ENCODE results near the gene ADGRL1.

GRCh38 chr19:14107581-14108461 lies 98.1 kb downstream of the ADGRL1 start:
- TF ChIP-seq SIN3A (conservative IDR thresholded peaks at IDR 0.05 in 1 of 2, IDR thresholded peaks at IDR 0.05 in 1 of 2; ENCODE audit: low read depth in 1 of 2, low read length in 2 of 2) (no peak), CTCF (IDR thresholded peaks at IDR 0.05; ENCODE audit: control extremely low read depth in 1 of 3, insufficient read depth in 1 of 3, low read depth in 1 of 3, low read length in 3 of 3) (no peak), POLR2AphosphoS5 (IDR thresholded peaks at IDR 0.05; ENCODE audit: low read depth, low read length) (no peak), JUND (IDR thresholded peaks at IDR 0.05; ENCODE audit: low read length) (no peak), POLR2A (IDR thresholded peaks at IDR 0.05; ENCODE audit: control extremely low read depth in 1 of 2, low read depth in 2 of 2, low read length in 2 of 2) (no peak), ZNF274 (IDR thresholded peaks at IDR 0.05; ENCODE audit: borderline replicate concordance, extremely low read depth, low read length) (no peak), MAX (IDR thresholded peaks at IDR 0.05) (no peak)
